ENCODE measurements around the gene CFAP46. TPM values are rescaled to one million over a fixed set of nuclear protein-coding genes. Genes with fewer than 3 reads are reported as not detected.
"Not testable (repeated sequence)": the region's sequence is repeated elsewhere in the genome, so short reads cannot be mapped to it uniquely, and the experiment has no call there.

CFAP46 gene
- total RNA-seq, 2 donors from 2014 or later, result 0.35 to 1.5 TPM

DNA sequence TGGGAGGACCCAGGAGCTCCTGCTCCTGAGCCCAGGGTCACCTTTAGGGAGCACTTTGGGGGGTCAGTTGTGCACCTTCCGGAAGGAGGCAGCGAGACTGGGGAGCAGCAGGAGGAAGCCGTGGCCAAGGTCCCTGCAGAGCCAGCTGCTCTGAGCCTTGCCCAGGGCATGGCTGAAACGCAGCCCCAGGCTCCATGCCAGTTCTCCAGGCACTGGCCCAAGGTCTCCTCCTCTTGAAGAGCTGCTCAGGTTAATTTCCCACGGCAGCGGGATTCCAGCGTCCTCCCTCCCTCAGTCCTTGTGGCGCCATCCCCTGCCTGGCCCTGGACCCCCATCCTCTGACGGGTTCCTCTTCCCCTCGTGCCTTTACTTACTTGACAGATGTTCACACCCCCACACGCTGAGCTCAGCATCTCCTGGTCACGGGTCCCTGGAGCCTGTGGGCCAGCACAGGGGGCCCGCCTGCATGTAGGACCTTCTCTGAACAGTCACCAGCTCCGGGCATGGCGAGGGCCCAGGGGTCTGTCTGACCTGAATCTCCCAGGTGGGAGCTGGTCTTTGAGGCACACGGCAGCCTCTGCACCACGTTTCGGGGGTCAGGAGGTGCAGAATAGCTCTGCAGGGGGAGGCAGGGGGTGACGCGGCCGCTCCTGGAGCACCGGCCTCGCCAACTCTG, 16.7 kb upstream of the CFAP46 start:
- H3K4me1 ChIP-seq, result peaks cover 0 to 23% of the 10 kb centered on the region in 2 donors
- no peak overlapping the region for H3K4me3 ChIP-seq
- TF ChIP-seq CTCF (IDR thresholded peaks at IDR 0.05), result no peak
- no peaks in the 10 kb centered on the region for H3K27me3 ChIP-seq
- no peaks in the 10 kb centered on the region for H3K36me3 ChIP-seq
- no peak for DNase-seq (ENCODE audit: low spot score)
- no peak overlapping the region for H3K27ac ChIP-seq
- H3K9me3 ChIP-seq, result no peaks in the 10 kb centered on the region

GRCh38 chr10:132957981-132958882, 15.9 kb upstream of the CFAP46 start:
- no peak for TF ChIP-seq CTCF (IDR thresholded peaks at IDR 0.05)
- H3K36me3 ChIP-seq, result no peaks in the 10 kb centered on the region
- H3K4me3 ChIP-seq, result no peak overlapping the region
- no peaks in the 10 kb centered on the region for H3K27me3 ChIP-seq
- DNase-seq (ENCODE audit: low spot score), result no peak
- no peak overlapping the region for H3K27ac ChIP-seq
- no peaks in the 10 kb centered on the region for H3K9me3 ChIP-seq
- H3K4me1 ChIP-seq, result peaks cover 0 to 23% of the 10 kb centered on the region in 2 donors

DNA sequence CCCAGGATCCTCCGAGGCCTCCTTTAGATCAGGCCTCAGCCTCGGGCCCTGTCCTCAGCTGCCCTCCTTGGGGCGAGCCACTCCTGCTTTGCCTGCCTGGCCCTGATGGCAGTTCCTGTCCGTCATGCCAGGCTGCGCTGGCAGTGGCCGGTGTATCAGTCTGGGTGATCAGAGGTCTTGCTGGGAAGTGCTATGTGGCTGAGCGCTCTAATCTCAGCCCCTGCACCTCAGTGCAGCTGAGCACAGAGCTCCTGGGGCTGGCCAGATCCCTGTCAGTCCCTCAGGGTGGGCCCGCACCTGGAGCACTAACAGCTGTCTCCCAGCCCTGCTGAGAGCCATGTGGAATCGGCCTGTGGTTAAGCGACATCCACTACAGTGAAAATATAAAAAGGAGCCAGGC, 14.8 kb upstream of the CFAP46 start:
- TF ChIP-seq CTCF (IDR thresholded peaks at IDR 0.05), result no peak
- no peak for DNase-seq (ENCODE audit: low spot score)
- Histone ChIP-seq H3K27me3 (no peaks in the 10 kb centered on the region), H3K4me3 (no peak overlapping the region), H3K9me3 (no peaks in the 10 kb centered on the region), H3K27ac (no peak overlapping the region), H3K36me3 (no peaks in the 10 kb centered on the region), H3K4me1 (peaks cover 0 to 22% of the 10 kb centered on the region in 2 donors)

- not testable (repeated sequence) for H3K4me3 ChIP-seq; DNase-seq (ENCODE audit: low spot score); H3K9me3 ChIP-seq; H3K27ac ChIP-seq; H3K27me3 ChIP-seq; H3K36me3 ChIP-seq
- H3K4me1 ChIP-seq, result peaks cover 0 to 16% of the 10 kb centered on the region in 2 donors
Measured at GRCh38 chr10:132956259-132956658, 13.9 kb upstream of the CFAP46 start.

GRCh38 chr10:132955479-132955878, 13.1 kb upstream of the CFAP46 start:
- Histone ChIP-seq H3K4me1 (peaks cover 0 to 12% of the 10 kb centered on the region in 2 donors), H3K4me3 (no peak overlapping the region), H3K9me3 (no peaks in the 10 kb centered on the region), H3K27ac (no peak overlapping the region), H3K36me3 (no peaks in the 10 kb centered on the region), H3K27me3 (no peaks in the 10 kb centered on the region)
- no peak for TF ChIP-seq CTCF (IDR thresholded peaks at IDR 0.05)
- no peak for DNase-seq (ENCODE audit: low spot score)

GRCh38 chr10:132953428-132953827, 11.1 kb upstream of the CFAP46 start:
- no peaks in the 10 kb centered on the region for H3K4me1 ChIP-seq
- no peak for TF ChIP-seq CTCF (IDR thresholded peaks at IDR 0.05)
- H3K27ac ChIP-seq, result no peak overlapping the region
- no peak for DNase-seq (ENCODE audit: low spot score)
- H3K27me3 ChIP-seq, result no peaks in the 10 kb centered on the region
- no peaks in the 10 kb centered on the region for H3K36me3 ChIP-seq
- H3K4me3 ChIP-seq, result no peak overlapping the region
- H3K9me3 ChIP-seq, result no peaks in the 10 kb centered on the region
